Vagina (tissue), 2 donors: Measurements from ENCODE around the gene OGDH.

Experiments used
- CTCF ChIP-seq, 3 experiments: fragments of 450-650 bp in 2 of 3; fragments of 200-600 bp in 1 of 3; sonication (generic) in 1 of 3; IDR thresholded peaks; one replicate each; pipeline ENCODE4 v1.5.1; 2017 to 2019; ENCODE audit warnings: antibody characterized with exemption in 3 of 3, mild to moderate bottlenecking in 2 of 3, moderate library complexity in 2 of 3
- POLR2A ChIP-seq, 2 donors: fragments of 450-650 bp; IDR thresholded peaks; one replicate each; pipeline ENCODE4 v1.6.1; 2017; ENCODE audit warnings: antibody characterized with exemption in 2 of 2, mild to moderate bottlenecking in 2 of 2, moderate library complexity in 2 of 2
- POLR2AphosphoS5 ChIP-seq, 2 donors: sonication (generic); formaldehyde crosslinking; IDR thresholded peaks; one replicate each; pipeline ENCODE4 v1.9.0; 2017; ENCODE audit warnings: antibody characterized with exemption in 2 of 2, mild to moderate bottlenecking in 2 of 2, low read depth in 1 of 2; ENCODE audit not compliant: insufficient read depth in 1 of 2

GRCh38 chr7:44569959-44570358, 36.5 kb upstream of the OGDH start:
- TF ChIP-seq CTCF (IDR thresholded peaks at IDR 0.05), result no peak
- no peak for TF ChIP-seq POLR2AphosphoS5 (IDR thresholded peaks at IDR 0.05; ENCODE audit: insufficient read depth in 1 of 2, low read depth in 1 of 2)
- TF ChIP-seq POLR2A (IDR thresholded peaks at IDR 0.05), result no peak
